Breast epithelium (tissue), 4 donors: ENCODE measurements around the gene ADARB2. TPM values are rescaled to one million over a fixed set of nuclear protein-coding genes. Genes with fewer than 3 reads are reported as not detected.

Experiments used
- DNase-seq, 2 donors: peaks; one replicate each; pipeline ENCODE4 v3.0.0-alpha.2; 2019; ENCODE audit warnings: low spot score in 2 of 2
- H3K27ac ChIP-seq, 2 donors: fragments of 200-600 bp; sonication (generic) in 1 of 2; one replicate each; pipeline ENCODE4 v1.5.1; 2016 to 2019; ENCODE audit warnings: mild to moderate bottlenecking in 1 of 2
- H3K27me3 ChIP-seq, 2 donors: fragments of 200-600 bp; sonication (generic) in 1 of 2; one replicate each; pipeline versions ENCODE4 v1.5.1 to v1.6.0; 2017 to 2019; ENCODE audit warnings: control low read depth in 1 of 2, mild to moderate bottlenecking in 1 of 2
- H3K36me3 ChIP-seq: fragments of 200-600 bp; one replicate; pipeline ENCODE4 v1.5.1; 2019
- H3K4me1 ChIP-seq, 2 donors: fragments of 200-600 bp; sonication (generic); one replicate each; pipeline ENCODE4 v1.5.1; 2016 to 2019; ENCODE audit warnings: control low read depth in 1 of 2
- H3K4me3 ChIP-seq, 3 donors: fragments of 200-600 bp; sonication (generic); 1 replicate in 2 of 3; 2 replicates in 1 of 3; pipeline ENCODE4 v1.5.1; 2016 to 2019; ENCODE audit warnings: mild to moderate bottlenecking in 3 of 3, moderate library complexity in 2 of 3
- H3K9me3 ChIP-seq, 2 donors: fragments of 200-600 bp; sonication (generic) in 1 of 2; one replicate each; pipeline ENCODE4 v1.5.1; 2016 to 2019; ENCODE audit warnings: control low read depth in 1 of 2
- CTCF ChIP-seq, 3 donors: fragments of 450-650 bp; IDR thresholded peaks; one replicate each; pipeline ENCODE4 v1.5.1; 2016 to 2017; ENCODE audit warnings: antibody characterized with exemption in 3 of 3, mild to moderate bottlenecking in 3 of 3, moderate library complexity in 3 of 3
- POLR2A ChIP-seq: fragments of 450-650 bp; IDR thresholded peaks from one replicate; pipeline ENCODE4 v1.6.1; 2016; ENCODE audit warnings: antibody characterized with exemption, mild to moderate bottlenecking, moderate library complexity
- POLR2AphosphoS5 ChIP-seq, 3 donors: sonication (generic); formaldehyde crosslinking; IDR thresholded peaks; one replicate each; pipeline ENCODE4 v1.6.1; 2017; ENCODE audit warnings: antibody characterized with exemption in 3 of 3
- intact Hi-C: fragments of 100-400 bp; cut with DNase I; formaldehyde crosslinking; loops from one replicate; pipeline ENCODE4 v1.15.1; 2023; ENCODE audit warnings: low total_unique reads
- total RNA-seq, 3 donors: library from RNA; depleted of rRNA; stranded (reverse); fragments of >200 nt; gene quantifications; one replicate each; pipeline ENCODE4 v1.1.0, GENCODE V29; 2016

ADARB2 gene
- total RNA-seq, 3 donors from 2014 or later: 0.32 to 3.9 (median 2.0) TPM

- Histone ChIP-seq H3K27me3 (no peaks in the 10 kb centered on the region), H3K36me3 (no peaks in the 10 kb centered on the region), H3K4me1 (no peaks in the 10 kb centered on the region), H3K27ac (no peak overlapping the region), H3K4me3 (no peak overlapping the region), H3K9me3 (no peaks in the 10 kb centered on the region)
- intact Hi-C loops: no loop called here
- TF ChIP-seq POLR2A: no peak
- TF ChIP-seq POLR2AphosphoS5 (IDR thresholded peaks at IDR 0.05): no peak
- TF ChIP-seq CTCF (IDR thresholded peaks at IDR 0.05): no peak
- DNase-seq: peak in 1 of 2 donors; percentile 25
Measured at GRCh38 chr10:1543596-1543995, 193.7 kb downstream of the ADARB2 start.

- H3K4me1 ChIP-seq: no peaks in the 10 kb centered on the region
- peak in 1 of 2 donors; percentile 50 for DNase-seq
- no peak overlapping the region for H3K27ac ChIP-seq
- no peaks in the 10 kb centered on the region for H3K9me3 ChIP-seq
- intact Hi-C loops: no loop called here
- peak overlapping the region in 1 of 3 donors; percentile 9 for H3K4me3 ChIP-seq
- no peaks in the 10 kb centered on the region for H3K27me3 ChIP-seq
- H3K36me3 ChIP-seq: no peaks in the 10 kb centered on the region
- TF ChIP-seq POLR2A (no peak), CTCF (IDR thresholded peaks at IDR 0.05) (no peak), POLR2AphosphoS5 (IDR thresholded peaks at IDR 0.05) (no peak)
Measured at GRCh38 chr10:1542941-1543340, 194.4 kb downstream of the ADARB2 start.

GRCh38 chr10:1540144-1540543, 197.2 kb downstream of the ADARB2 start:
- DNase-seq: peak in 1 of 2 donors; percentile 22
- Histone ChIP-seq H3K27me3 (no peaks in the 10 kb centered on the region), H3K9me3 (no peaks in the 10 kb centered on the region), H3K36me3 (no peaks in the 10 kb centered on the region), H3K4me3 (no peak overlapping the region), H3K27ac (no peak overlapping the region), H3K4me1 (no peaks in the 10 kb centered on the region)
- no peak for TF ChIP-seq POLR2A
- TF ChIP-seq CTCF (IDR thresholded peaks at IDR 0.05): no peak
- TF ChIP-seq POLR2AphosphoS5 (IDR thresholded peaks at IDR 0.05): no peak
- intact Hi-C loops: no loop called here

GRCh38 chr10:1539216-1539615, 198.1 kb downstream of the ADARB2 start:
- TF ChIP-seq POLR2AphosphoS5 (IDR thresholded peaks at IDR 0.05): no peak
- TF ChIP-seq POLR2A: no peak
- no peak for TF ChIP-seq CTCF (IDR thresholded peaks at IDR 0.05)
- Histone ChIP-seq H3K36me3 (no peaks in the 10 kb centered on the region), H3K27ac (no peak overlapping the region), H3K27me3 (no peaks in the 10 kb centered on the region), H3K4me3 (no peak overlapping the region), H3K4me1 (no peaks in the 10 kb centered on the region), H3K9me3 (no peaks in the 10 kb centered on the region)
- intact Hi-C loops: no loop called here
- peak in 1 of 2 donors; percentile 48 for DNase-seq

- Histone ChIP-seq H3K36me3 (no peaks in the 10 kb centered on the region), H3K27ac (no peak overlapping the region), H3K9me3 (no peaks in the 10 kb centered on the region), H3K4me1 (no peaks in the 10 kb centered on the region), H3K27me3 (peaks cover 0 to 2% of the 10 kb centered on the region in 2 donors), H3K4me3 (no peak overlapping the region)
- intact Hi-C loops: no loop called here
- no peak for DNase-seq
- TF ChIP-seq POLR2A: no peak
- TF ChIP-seq CTCF (IDR thresholded peaks at IDR 0.05): no peak
- no peak for TF ChIP-seq POLR2AphosphoS5 (IDR thresholded peaks at IDR 0.05)
Measured at GRCh38 chr10:1538531-1539061, 198.7 kb downstream of the ADARB2 start.
